Measurements from ENCODE around the gene SIN3A.
"Not testable (repeated sequence)": the region's sequence is repeated elsewhere in the genome, so short reads cannot be mapped to it uniquely, and the experiment has no call there.

SIN3A gene

GRCh38 chr15:75483106-75483505, 31.6 kb upstream of the SIN3A start:
- Histone ChIP-seq H3K4me3 (ENCODE audit: low read depth, low read length) (no peak overlapping the region), H3K79me2 (ENCODE audit: control insufficient read depth, insufficient read depth, low read length, poor library complexity) (no peaks in the 10 kb centered on the region), H4K12ac (ENCODE audit: low read depth, low read length) (no peak overlapping the region), H3K4me2 (ENCODE audit: low read length) (no peak overlapping the region), H3K9me3 (ENCODE audit: insufficient read depth, low read depth, low read length) (peaks cover 1% of the 10 kb centered on the region), H3K4ac (ENCODE audit: low read depth, low read length) (no peak overlapping the region), H3K36me3 (ENCODE audit: control insufficient read depth in 1 of 2, insufficient read depth in 2 of 2, low read length in 2 of 2) (peaks cover 8 to 22% of the 10 kb centered on the region in 2 experiments), H3K14ac (ENCODE audit: low read length) (no peak overlapping the region), H2BK5ac (ENCODE audit: low read depth, low read length, poor library complexity) (no peak overlapping the region), H4K8ac (ENCODE audit: low read depth, low read length) (no peak overlapping the region), H3K9ac (ENCODE audit: low read length) (no peak overlapping the region), H3K4me1 (ENCODE audit: control insufficient read depth in 1 of 2, insufficient read depth in 2 of 2, low read length in 2 of 2) (no peaks in the 10 kb centered on the region), H4K91ac (ENCODE audit: low read depth, low read length) (no peak overlapping the region), H2BK12ac (ENCODE audit: low read length) (no peak overlapping the region), H3K27ac (ENCODE audit: low read depth, low read length) (no peak overlapping the region), H3K27me3 (ENCODE audit: insufficient read depth, low read length) (no peaks in the 10 kb centered on the region), H2AFZ (ENCODE audit: insufficient read depth, low read length, poor library complexity) (no peak overlapping the region), H2BK120ac (ENCODE audit: insufficient read depth, low read length, poor library complexity) (no peak overlapping the region), H3K79me1 (ENCODE audit: low read length) (no peaks in the 10 kb centered on the region), H3K18ac (ENCODE audit: low read length) (no peak overlapping the region), H3K23ac (ENCODE audit: low read length) (no peak overlapping the region), H2AK5ac (ENCODE audit: low read length) (no peak overlapping the region)
- no peak for DNase-seq
- WGBS (ENCODE audit: extremely low coverage, insufficient coverage, insufficient read length): no CpG with 5 or more reads among the region's 1 CpG

- H3K23ac ChIP-seq (ENCODE audit: low read length); H3K9me3 ChIP-seq (ENCODE audit: insufficient read depth, low read depth, low read length); H2AK5ac ChIP-seq (ENCODE audit: low read length); H3K27ac ChIP-seq (ENCODE audit: low read depth, low read length); H2AFZ ChIP-seq (ENCODE audit: insufficient read depth, low read length, poor library complexity); H2BK5ac ChIP-seq (ENCODE audit: low read depth, low read length, poor library complexity); H3K4ac ChIP-seq (ENCODE audit: low read depth, low read length); H3K27me3 ChIP-seq (ENCODE audit: insufficient read depth, low read length); DNase-seq; H3K4me3 ChIP-seq (ENCODE audit: low read depth, low read length); H3K14ac ChIP-seq (ENCODE audit: low read length); H4K91ac ChIP-seq (ENCODE audit: low read depth, low read length); H3K79me1 ChIP-seq (ENCODE audit: low read length); H3K4me2 ChIP-seq (ENCODE audit: low read length); H4K8ac ChIP-seq (ENCODE audit: low read depth, low read length); H3K18ac ChIP-seq (ENCODE audit: low read length); H3K9ac ChIP-seq (ENCODE audit: low read length); H2BK120ac ChIP-seq (ENCODE audit: insufficient read depth, low read length, poor library complexity); H4K12ac ChIP-seq (ENCODE audit: low read depth, low read length); H3K4me1 ChIP-seq (ENCODE audit: control insufficient read depth in 1 of 2, insufficient read depth in 2 of 2, low read length in 2 of 2); H3K79me2 ChIP-seq (ENCODE audit: control insufficient read depth, insufficient read depth, low read length, poor library complexity); H2BK12ac ChIP-seq (ENCODE audit: low read length): not testable (repeated sequence)
- peaks cover 14 to 18% of the 10 kb centered on the region in 2 experiments for H3K36me3 ChIP-seq (ENCODE audit: control insufficient read depth in 1 of 2, insufficient read depth in 2 of 2, low read length in 2 of 2)
- WGBS (ENCODE audit: extremely low coverage, insufficient coverage, insufficient read length): no CpG with 5 or more reads among the region's 54 CpGs
These were observed 29.0 kb upstream of the SIN3A start for GRCh38 chr15:75480463-75480862.

GRCh38 chr15:75479670-75480069, 28.2 kb upstream of the SIN3A start:
- Histone ChIP-seq H2AK5ac (ENCODE audit: low read length) (no peak overlapping the region), H3K27me3 (ENCODE audit: insufficient read depth, low read length) (no peaks in the 10 kb centered on the region), H2BK5ac (ENCODE audit: low read depth, low read length, poor library complexity) (no peak overlapping the region), H3K9me3 (ENCODE audit: insufficient read depth, low read depth, low read length) (no peaks in the 10 kb centered on the region), H3K4me1 (ENCODE audit: control insufficient read depth in 1 of 2, insufficient read depth in 2 of 2, low read length in 2 of 2) (no peaks in the 10 kb centered on the region), H2BK120ac (ENCODE audit: insufficient read depth, low read length, poor library complexity) (no peak overlapping the region), H3K4ac (ENCODE audit: low read depth, low read length) (no peak overlapping the region), H2BK12ac (ENCODE audit: low read length) (no peak overlapping the region), H3K14ac (ENCODE audit: low read length) (no peak overlapping the region), H3K4me3 (ENCODE audit: low read depth, low read length) (no peak overlapping the region), H2AFZ (ENCODE audit: insufficient read depth, low read length, poor library complexity) (no peak overlapping the region), H3K23ac (ENCODE audit: low read length) (no peak overlapping the region), H4K91ac (ENCODE audit: low read depth, low read length) (no peak overlapping the region), H3K9ac (ENCODE audit: low read length) (no peak overlapping the region), H4K8ac (ENCODE audit: low read depth, low read length) (no peak overlapping the region), H3K4me2 (ENCODE audit: low read length) (no peak overlapping the region), H3K27ac (ENCODE audit: low read depth, low read length) (no peak overlapping the region), H3K79me1 (ENCODE audit: low read length) (no peaks in the 10 kb centered on the region), H3K36me3 (ENCODE audit: control insufficient read depth in 1 of 2, insufficient read depth in 2 of 2, low read length in 2 of 2) (peaks cover 14 to 16% of the 10 kb centered on the region in 2 experiments), H3K79me2 (ENCODE audit: control insufficient read depth, insufficient read depth, low read length, poor library complexity) (no peaks in the 10 kb centered on the region), H4K12ac (ENCODE audit: low read depth, low read length) (no peak overlapping the region), H3K18ac (ENCODE audit: low read length) (no peak overlapping the region)
- no CpG with 5 or more reads among the region's 2 CpGs for WGBS (ENCODE audit: extremely low coverage, insufficient coverage, insufficient read length)
- no peak for DNase-seq

GRCh38 chr15:75477094-75477493, 25.6 kb upstream of the SIN3A start:
- H2BK120ac ChIP-seq (ENCODE audit: insufficient read depth, low read length, poor library complexity); H4K12ac ChIP-seq (ENCODE audit: low read depth, low read length); H2BK5ac ChIP-seq (ENCODE audit: low read depth, low read length, poor library complexity); H3K9me3 ChIP-seq (ENCODE audit: insufficient read depth, low read depth, low read length); H3K79me2 ChIP-seq (ENCODE audit: control insufficient read depth, insufficient read depth, low read length, poor library complexity); H3K9ac ChIP-seq (ENCODE audit: low read length); H3K14ac ChIP-seq (ENCODE audit: low read length); H3K4ac ChIP-seq (ENCODE audit: low read depth, low read length); H4K91ac ChIP-seq (ENCODE audit: low read depth, low read length); H2AK5ac ChIP-seq (ENCODE audit: low read length); H3K18ac ChIP-seq (ENCODE audit: low read length); H2BK12ac ChIP-seq (ENCODE audit: low read length); H2AFZ ChIP-seq (ENCODE audit: insufficient read depth, low read length, poor library complexity); H3K4me1 ChIP-seq (ENCODE audit: control insufficient read depth in 1 of 2, insufficient read depth in 2 of 2, low read length in 2 of 2); H3K79me1 ChIP-seq (ENCODE audit: low read length); H3K27me3 ChIP-seq (ENCODE audit: insufficient read depth, low read length); DNase-seq; H3K23ac ChIP-seq (ENCODE audit: low read length); H3K27ac ChIP-seq (ENCODE audit: low read depth, low read length); H3K4me2 ChIP-seq (ENCODE audit: low read length); H4K8ac ChIP-seq (ENCODE audit: low read depth, low read length); H3K4me3 ChIP-seq (ENCODE audit: low read depth, low read length): not testable (repeated sequence)
- no CpG with 5 or more reads among the region's 5 CpGs for WGBS (ENCODE audit: extremely low coverage, insufficient coverage, insufficient read length)
- peaks cover 17 to 22% of the 10 kb centered on the region in 2 experiments for H3K36me3 ChIP-seq (ENCODE audit: control insufficient read depth in 1 of 2, insufficient read depth in 2 of 2, low read length in 2 of 2)
